Spleen (tissue), 11 donors: ENCODE results near the gene ALOX12B. TPM values are rescaled to one million over a fixed set of nuclear protein-coding genes. Genes with fewer than 3 reads are reported as not detected.

Experiments used
- DNase-seq: peaks from one replicate; pipeline ENCODE4 v3.0.0-alpha.2; 2020
- H3K27ac ChIP-seq, 8 donors: fragments of 200-600 bp; sonication (generic) in 7 of 8; 1 replicate in 4 of 8; 2 replicates in 4 of 8; pipeline versions ENCODE4 v1.5.0 to v1.8.0; 2016 to 2021; ENCODE audit warnings: inconsistent platforms in 4 of 8, mild to moderate bottlenecking in 4 of 8, moderate library complexity in 1 of 8
- H3K27me3 ChIP-seq, 7 donors: fragments of 200-600 bp; sonication (generic) in 6 of 7; replicated peaks in 1 of 7; 1 replicate in 4 of 7; 2 replicates in 3 of 7; pipeline versions ENCODE4 v1.5.0 to v1.8.0; 2016 to 2021; ENCODE audit warnings: inconsistent platforms in 3 of 7, mild to moderate bottlenecking in 1 of 7
- H3K36me3 ChIP-seq, 6 donors: fragments of 200-600 bp; sonication (generic) in 5 of 6; 1 replicate in 4 of 6; 2 replicates in 2 of 6; pipeline versions ENCODE4 v1.5.0 to v1.8.0; 2016 to 2021; ENCODE audit warnings: inconsistent platforms in 2 of 6
- H3K4me1 ChIP-seq, 6 donors: fragments of 200-600 bp; sonication (generic) in 5 of 6; 1 replicate in 3 of 6; 2 replicates in 3 of 6; pipeline versions ENCODE4 v1.5.0 to v1.8.0; 2016 to 2021; ENCODE audit warnings: inconsistent platforms in 3 of 6
- H3K4me3 ChIP-seq, 8 donors: fragments of 200-600 bp; sonication (generic) in 7 of 8; 1 replicate in 4 of 8; 2 replicates in 4 of 8; pipeline versions ENCODE4 v1.5.0 to v1.8.0; 2016 to 2021; ENCODE audit warnings: inconsistent platforms in 4 of 8, mild to moderate bottlenecking in 4 of 8, moderate library complexity in 2 of 8
- H3K9me3 ChIP-seq, 8 donors: fragments of 200-600 bp; sonication (generic) in 7 of 8; 1 replicate in 4 of 8; 2 replicates in 4 of 8; pipeline versions ENCODE4 v1.5.0 to v1.8.0; 2016 to 2021; ENCODE audit warnings: inconsistent platforms in 4 of 8
- CTCF ChIP-seq, 11 experiments: fragments of 200-600 bp in 7 of 11; fragments of 450-650 bp in 4 of 11; sonication (generic) in 4 of 11; IDR thresholded peaks in 8 of 11; conservative IDR thresholded peaks in 3 of 11; 1 replicate in 7 of 11; 2 replicates in 4 of 11; pipeline versions ENCODE4 v1.4.0 to v1.8.0; 2016 to 2021; ENCODE audit warnings: antibody characterized with exemption in 11 of 11, inconsistent platforms in 4 of 11, mild to moderate bottlenecking in 1 of 11
- POLR2A ChIP-seq, 3 donors: fragments of 450-650 bp; IDR thresholded peaks; one replicate each; pipeline ENCODE4 v1.5.1; 2017; ENCODE audit warnings: antibody characterized with exemption in 3 of 3, mild to moderate bottlenecking in 1 of 3
- POLR2AphosphoS5 ChIP-seq, 3 donors: sonication (generic); formaldehyde crosslinking; IDR thresholded peaks; one replicate each; pipeline ENCODE4 v1.5.1; 2017; ENCODE audit warnings: antibody characterized with exemption in 3 of 3
- WGBS, 5 donors: extraction: QIAGEN DNeasy Blood & Tissue Kit in 3 of 5; methylation state at CpG; one replicate each; pipeline versions ENCODE4 v1.1.5 to v1.1.7; 2013 to 2018; 5-methylcytosine and 5-hydroxymethylcytosine counted together
- intact Hi-C: fragments of 100-400 bp; cut with DNase I; formaldehyde crosslinking; loops from one replicate; pipeline ENCODE4 v1.15.0; 2023; ENCODE audit warnings: low total_unique reads
- polyA plus RNA-seq, 3 donors: library from polyadenylated mRNA; stranded (reverse); fragments of 200-250 nt; gene quantifications; one replicate each; pipeline ENCODE4 v1.2.1, GENCODE V29; 2013
- total RNA-seq, 7 donors: library from RNA; depleted of rRNA in 3 of 7; stranded (reverse); fragments of >200 nt in 3 of 7; fragmentation: NEBNext Ultra II Directional in 4 of 7; extraction: Animal tissue kit (Norgen Biotek cat#: 25700) in 4 of 7; gene quantifications; one replicate each; pipeline versions ENCODE4 v1.1.0 to v1.2.1, GENCODE V29; 2016 to 2021
- donor health status: healthy with polysubstance abuse.
- donor health status: DM: no; HTN: no; CAD: no; lungs with moderate emphysema.
- donor health status: DM: no; HTN: no; CAD: no.
- donor health status: Bipolar disorder and iron deficiency.
- donor health status: healthy.
- donor health status: DM: no; HTN: no; CAD: no.
- donor health status: DM: yes; HTN: yes; CAD: no.

The ALOX12B gene
- total and polyA plus RNA-seq, 10 donors: 0.47 to 1.3 (median 0.86) TPM; not detected in 4

- H3K9me3 ChIP-seq: no peaks in the 10 kb centered on the region
- TF ChIP-seq POLR2AphosphoS5 (IDR thresholded peaks at IDR 0.05) (no peak), POLR2A (IDR thresholded peaks at IDR 0.05) (no peak), CTCF (IDR thresholded peaks at IDR 0.05 in 8 of 11, conservative IDR thresholded peaks at IDR 0.05 in 3 of 11) (no peak)
- H3K27me3 ChIP-seq: peaks cover 0 to 76% (median 7%) of the 10 kb centered on the region in 7 donors
- H3K4me3 ChIP-seq: no peak overlapping the region
- H3K27ac ChIP-seq: no peak overlapping the region
- peak; percentile 21 for DNase-seq
- H3K4me1 ChIP-seq: peaks cover 0 to 30% (median 24%) of the 10 kb centered on the region in 6 donors
- intact Hi-C loops: no loop called here
- H3K36me3 ChIP-seq: no peaks in the 10 kb centered on the region
- 87 to 94% (median 91%) methylated on average over 10 of the region's 10 CpGs for WGBS, 5 donors
Measured at GRCh38 chr17:8082292-8082691, 5.2 kb downstream of the ALOX12B start.

GRCh38 chr17:8081876-8082275 lies 5.6 kb downstream of the ALOX12B start:
- Histone ChIP-seq H3K4me1 (peaks cover 0 to 30% (median 24%) of the 10 kb centered on the region in 6 donors), H3K27me3 (peaks cover 0 to 80% (median 11%) of the 10 kb centered on the region in 7 donors), H3K27ac (no peak overlapping the region), H3K4me3 (no peak overlapping the region), H3K36me3 (no peaks in the 10 kb centered on the region), H3K9me3 (no peaks in the 10 kb centered on the region)
- peak; percentile 16 for DNase-seq
- WGBS, 5 donors: 89 to 99% (median 93%) methylated on average over 3 of the region's 3 CpGs
- TF ChIP-seq CTCF (IDR thresholded peaks at IDR 0.05 in 8 of 11, conservative IDR thresholded peaks at IDR 0.05 in 3 of 11) (no peak), POLR2AphosphoS5 (IDR thresholded peaks at IDR 0.05) (no peak), POLR2A (IDR thresholded peaks at IDR 0.05) (no peak)
- intact Hi-C loops: no loop called here

- peak; percentile 58 for DNase-seq
- Histone ChIP-seq H3K4me3 (no peak overlapping the region), H3K27ac (no peak overlapping the region), H3K9me3 (no peaks in the 10 kb centered on the region), H3K36me3 (no peaks in the 10 kb centered on the region), H3K4me1 (peaks cover 0 to 30% (median 24%) of the 10 kb centered on the region in 6 donors), H3K27me3 (peaks cover 0 to 85% (median 14%) of the 10 kb centered on the region in 7 donors)
- 69 to 92% (median 77%) methylated on average over 12 to 17 of the region's 17 CpGs for WGBS, 5 donors
- TF ChIP-seq CTCF (IDR thresholded peaks at IDR 0.05 in 8 of 11, conservative IDR thresholded peaks at IDR 0.05 in 3 of 11) (no peak), POLR2AphosphoS5 (IDR thresholded peaks at IDR 0.05) (no peak), POLR2A (IDR thresholded peaks at IDR 0.05) (no peak)
- intact Hi-C loops: no loop called here
Measured at GRCh38 chr17:8080799-8081219, 6.7 kb downstream of the ALOX12B start.

- 30 to 39% (median 35%) methylated on average over 19 to 25 of the region's 25 CpGs for WGBS, 5 donors
- TF ChIP-seq POLR2AphosphoS5 (IDR thresholded peaks at IDR 0.05) (no peak), CTCF (IDR thresholded peaks at IDR 0.05 in 8 of 11, conservative IDR thresholded peaks at IDR 0.05 in 3 of 11) (peak in 1 of 11 experiments; percentile 12)
- intact Hi-C loops: no loop called here
Measured at GRCh38 chr17:8080208-8080798, 7.2 kb downstream of the ALOX12B start.

More at GRCh38 chr17:8080208-8080798, 7.2 kb downstream of the ALOX12B start:
- Histone ChIP-seq H3K9me3 (no peaks in the 10 kb centered on the region), H3K4me1 (peaks cover 0 to 30% (median 24%) of the 10 kb centered on the region in 6 donors), H3K27me3 (peaks cover 0 to 87% (median 19%) of the 10 kb centered on the region in 7 donors), H3K36me3 (no peaks in the 10 kb centered on the region), H3K27ac (peak overlapping the region in 2 of 8 donors; percentile 81 to 89), H3K4me3 (peak overlapping the region; percentile 40 to 88 (median 52))
- peak; percentile 57 for DNase-seq
